HG02943 (cell line): ENCODE data around the gene RBM11.
"Not testable (repeated sequence)": the region's sequence is repeated elsewhere in the genome, so short reads cannot be mapped to it uniquely, and the experiment has no call there.

Source experiments
- ATAC-seq: cut with Tn5 transposase; IDR thresholded peaks from one replicate; pipeline ENCODE4 v1.9.1; 2021; ENCODE audit warnings: mild to moderate bottlenecking, low read depth, moderate library complexity; ENCODE audit not compliant: unreplicated experiment

Gene RBM11

GRCh38 chr21:14215971-14216641 is at the start of gene RBM11:
Gene RBM11 (plus strand): TSS chr21:14216157. CDS start chr21:14216187, 30 bp downstream.
- ATAC-seq = no peak

DNA sequence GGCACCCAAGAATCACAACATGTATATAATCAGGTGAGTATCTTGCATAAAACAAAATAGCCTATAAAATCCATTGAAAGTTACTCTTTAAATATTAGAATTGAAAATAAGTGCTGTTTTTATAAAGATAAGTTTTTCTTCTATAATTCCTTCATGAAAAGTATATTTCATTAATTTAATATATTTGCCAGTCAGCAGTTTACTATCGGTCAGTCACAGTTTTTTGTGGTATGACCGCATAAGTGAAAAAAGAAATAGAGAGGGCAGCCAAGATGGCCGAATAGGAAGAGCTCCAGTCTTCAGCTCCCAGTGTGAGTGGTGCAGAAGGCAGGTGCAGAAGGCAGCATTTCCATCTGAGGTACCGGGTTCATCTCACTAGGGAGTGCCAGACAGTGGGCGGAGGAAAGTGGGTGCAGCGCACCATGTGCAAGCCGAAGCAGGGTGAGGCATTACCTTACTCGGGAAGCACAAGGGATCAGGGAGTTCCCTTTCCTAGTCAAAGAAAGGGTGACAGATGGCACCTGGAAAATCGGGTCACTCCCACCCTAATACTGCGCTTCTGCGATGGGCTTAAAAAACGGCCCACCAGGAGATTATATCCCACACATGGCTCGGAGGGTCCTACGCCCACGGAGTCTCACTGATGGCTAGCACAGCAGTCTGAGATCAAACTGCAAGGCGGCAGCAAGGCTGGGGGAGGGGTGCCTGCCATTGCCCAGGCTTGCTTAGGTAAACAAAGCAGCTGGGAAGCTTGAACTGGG is 49.3 kb upstream of the RBM11 start:
- ATAC-seq = not testable (repeated sequence)

DNA sequence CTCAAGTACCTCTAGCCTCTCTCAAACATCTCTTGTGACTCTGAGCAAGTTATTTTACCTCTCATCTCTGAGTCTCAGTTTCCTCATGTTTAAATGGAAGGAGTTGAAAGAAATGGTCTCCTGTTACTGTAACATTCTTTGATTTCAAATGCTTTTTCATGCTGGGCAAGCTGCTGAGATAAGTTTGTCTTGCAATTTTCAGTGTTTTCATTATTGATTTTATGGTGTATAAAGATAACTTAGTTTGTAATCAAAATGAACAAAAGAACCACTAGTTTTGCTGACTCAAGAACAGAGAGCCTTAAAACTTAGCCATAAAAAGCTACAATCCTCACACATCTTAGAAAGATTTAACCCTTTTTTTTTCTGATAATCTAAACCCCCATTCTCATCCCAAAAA is 9.7 kb upstream of the RBM11 start:
- ATAC-seq = no peak

DNA sequence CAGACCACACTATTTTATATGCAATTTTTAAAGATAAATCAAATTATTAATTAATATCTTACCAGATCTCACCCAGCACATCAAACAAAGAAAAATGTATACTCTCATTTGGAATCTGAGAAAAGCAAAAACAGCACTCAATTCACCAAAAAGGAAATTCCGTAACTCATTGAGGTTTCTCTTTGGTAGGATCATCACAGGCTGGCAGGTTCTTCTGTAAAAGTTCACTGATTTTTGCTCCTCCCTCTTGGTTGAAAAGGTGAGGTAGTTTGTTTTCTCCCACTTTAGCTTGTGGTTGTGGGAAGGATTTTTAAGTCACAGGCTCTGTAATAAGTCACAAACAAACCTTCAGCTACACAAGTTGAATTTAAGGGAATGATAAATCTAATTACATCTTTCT is 5.2 kb upstream of the RBM11 start, which contains the start of gene LIPI:
LIPI (minus strand) TSS at position 218 of the 400 bp plus-strand sequence; CDS start at position 108, 110 bp downstream.
- ATAC-seq = no peak

DNA sequence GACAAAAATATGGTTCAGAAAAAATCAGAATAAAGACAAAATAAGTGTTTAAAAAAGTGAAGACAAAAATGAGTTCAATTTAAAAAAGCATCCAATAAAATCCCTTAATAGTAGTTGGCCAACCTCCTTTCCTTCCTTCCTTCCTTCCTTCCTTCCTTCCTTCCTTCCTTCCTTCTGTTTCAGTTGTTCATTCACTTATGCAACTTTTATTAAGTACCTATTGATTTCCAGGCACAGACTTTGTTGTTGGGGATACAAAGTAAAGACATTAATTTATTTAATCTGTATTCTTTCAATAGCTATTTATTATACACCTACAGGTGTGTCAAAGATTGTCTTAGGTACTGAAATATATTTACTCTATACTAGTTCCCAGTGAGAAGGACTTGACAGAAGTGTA is 2.8 kb upstream of the RBM11 start:
- ATAC-seq = no peak

DNA sequence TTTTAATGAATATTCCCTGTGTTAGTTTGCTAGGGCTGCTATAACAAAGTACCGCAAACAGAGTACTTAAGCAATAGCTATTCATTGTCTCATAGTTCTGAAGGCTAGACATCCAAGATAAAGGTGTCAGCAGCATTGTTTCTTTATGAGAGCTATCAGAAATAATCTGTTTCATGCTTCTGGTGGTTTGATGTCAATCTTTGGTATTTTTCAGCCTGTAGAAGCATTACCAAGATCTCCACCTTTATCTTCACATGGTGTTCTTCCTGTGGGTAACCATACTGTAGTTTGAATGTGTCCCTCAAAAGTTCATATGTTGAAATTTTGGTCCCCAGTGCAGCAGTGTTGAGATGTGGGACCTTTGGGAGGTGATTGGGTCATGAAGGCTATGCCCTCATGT is 7.4 kb downstream of the RBM11 start:
- ATAC-seq = no peak

DNA sequence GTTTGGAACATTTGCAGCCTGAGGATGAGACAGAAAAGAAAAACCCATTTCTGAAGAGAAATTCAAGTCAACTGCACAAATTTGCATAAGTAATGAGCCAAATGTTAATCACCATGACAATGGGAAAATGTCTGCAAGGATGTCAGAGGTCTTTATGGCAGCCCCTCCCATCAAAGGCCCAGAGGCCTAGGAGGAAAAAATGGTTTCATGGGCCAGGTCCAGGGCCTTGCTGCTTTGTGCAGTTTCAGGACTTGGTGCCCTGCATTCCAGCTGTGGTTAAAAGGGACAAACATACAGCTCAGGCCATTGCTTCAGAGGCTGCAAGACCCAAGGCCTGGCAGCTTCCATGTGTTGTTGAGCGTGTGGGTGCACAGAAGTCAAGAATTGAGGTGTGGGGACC is 13.4 kb downstream of the RBM11 start:
- no peak for ATAC-seq

DNA sequence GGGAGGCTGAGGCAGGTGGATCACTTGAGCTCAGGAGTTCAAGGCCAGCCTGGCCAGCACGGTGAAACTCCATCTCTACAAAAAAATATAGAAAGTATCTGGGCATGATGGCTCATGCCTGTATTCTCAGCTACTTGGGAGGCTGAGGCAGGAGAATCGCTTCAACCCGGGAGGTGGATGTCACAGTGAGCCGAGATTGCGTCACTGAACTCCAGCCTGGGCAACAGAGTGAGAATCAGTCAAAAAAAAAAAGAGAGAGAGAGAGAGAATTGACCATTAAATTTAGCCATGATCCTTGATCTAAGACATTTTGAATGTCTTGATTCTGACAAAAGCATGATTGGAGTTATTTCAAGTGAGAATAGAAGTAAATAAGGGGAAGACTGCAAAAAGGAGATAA is 19.1 kb downstream of the RBM11 start:
- ATAC-seq = no peak

DNA sequence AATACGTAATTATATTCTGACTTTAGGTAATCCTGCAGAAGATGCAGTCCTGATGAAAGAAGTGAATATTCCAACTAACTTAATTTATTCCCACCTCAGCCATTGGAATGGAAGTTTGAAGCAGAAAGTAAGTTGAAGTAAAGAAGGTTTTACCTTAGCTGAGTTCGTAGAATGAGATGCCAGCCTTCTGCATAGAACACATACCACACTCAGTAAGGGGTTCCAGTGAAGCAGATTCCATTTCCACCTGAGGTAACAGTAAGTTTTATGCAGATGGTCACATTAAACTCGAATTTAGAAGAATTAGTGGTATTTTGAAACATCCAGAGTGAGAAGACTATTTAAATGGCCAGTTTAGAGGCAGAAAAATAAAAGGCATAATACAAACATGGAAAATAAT is 20.2 kb downstream of the RBM11 start:
- ATAC-seq = no peak

- no peak for ATAC-seq
Measured at GRCh38 chr21:14239281-14239680, 23.3 kb downstream of the RBM11 start.

DNA sequence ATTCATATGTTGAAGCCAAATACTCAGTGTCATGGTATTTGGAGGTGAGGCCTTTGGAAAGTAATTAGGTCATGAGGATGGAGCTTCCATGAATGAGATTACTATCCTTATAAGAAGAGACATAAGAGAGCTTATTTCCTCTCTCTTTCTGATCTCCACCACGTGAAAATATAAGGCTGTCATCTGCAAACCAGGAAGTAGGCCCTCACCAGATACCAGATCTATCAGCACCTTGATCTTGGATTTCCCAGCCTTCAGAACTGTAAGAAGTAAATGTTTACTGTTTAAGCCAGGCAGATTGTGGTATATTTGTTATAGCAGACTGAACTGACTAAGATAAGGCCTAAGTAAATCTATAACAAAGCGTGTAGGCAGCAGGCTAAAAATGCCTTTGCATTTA is 25.3 kb downstream of the RBM11 start:
- ATAC-seq = no peak

- no peak for ATAC-seq
Measured at GRCh38 chr21:14243461-14243860, 27.5 kb downstream of the RBM11 start.

GRCh38 chr21:14243874-14244273 is 27.9 kb downstream of the RBM11 start:
- ATAC-seq = no peak

- no peak for ATAC-seq
Measured at GRCh38 chr21:14244911-14245310, 29.0 kb downstream of the RBM11 start.

DNA sequence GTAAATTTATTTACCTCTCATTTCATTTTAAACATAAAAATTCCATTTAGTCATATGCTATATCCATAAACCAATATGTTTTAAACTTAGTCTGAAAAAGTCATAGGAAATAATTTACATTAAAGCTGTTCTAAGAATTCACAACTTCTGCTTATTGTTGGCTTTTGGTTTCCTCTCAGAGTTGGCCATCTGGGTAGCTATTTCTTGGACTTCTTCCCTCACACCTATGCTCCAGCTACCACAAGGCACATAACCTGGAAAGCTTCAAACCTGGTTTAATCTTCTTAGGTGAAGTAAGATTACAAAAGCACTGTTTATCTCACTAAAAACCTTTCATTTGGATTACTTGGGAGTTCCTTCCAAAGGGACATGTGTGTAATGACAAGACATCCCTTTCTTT is 29.8 kb downstream of the RBM11 start:
- ATAC-seq = no peak

DNA sequence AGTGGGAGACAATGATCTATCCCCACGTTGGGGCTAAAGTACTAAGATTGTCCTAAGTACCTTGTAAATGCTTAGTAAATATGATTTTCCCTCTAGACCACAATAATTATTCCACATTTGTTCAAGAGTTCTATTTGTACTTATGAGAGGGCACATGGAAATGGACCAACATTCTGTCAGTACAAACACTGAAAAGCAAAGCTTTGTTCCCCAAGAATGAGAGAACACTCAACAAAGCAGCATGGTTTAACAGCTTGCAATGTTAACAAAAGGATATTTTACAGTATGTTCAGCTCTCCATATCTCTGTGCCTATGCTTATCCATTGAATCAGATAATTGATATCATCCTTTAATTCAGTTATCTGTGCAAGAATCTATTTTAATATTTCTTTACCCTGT is 35.4 kb downstream of the RBM11 start:
- ATAC-seq = no peak

DNA sequence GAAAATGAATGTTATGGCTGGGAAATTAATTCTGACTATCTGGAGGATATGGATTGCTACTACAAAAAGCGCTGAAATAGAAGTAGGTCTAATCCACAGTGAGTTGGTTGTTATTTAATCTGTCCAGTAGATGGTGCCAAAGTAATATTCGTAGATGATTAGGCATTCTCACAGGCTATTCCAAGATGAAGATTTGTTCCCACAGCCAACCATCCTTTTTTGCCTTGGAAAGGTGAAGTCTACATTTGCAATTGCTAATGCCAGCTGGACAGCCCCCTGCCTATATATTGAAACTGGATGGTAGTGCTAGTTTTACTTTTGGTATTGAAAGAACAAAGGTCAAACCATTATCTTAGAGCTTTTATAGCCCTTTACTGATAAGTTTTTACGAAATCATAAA is 43.8 kb downstream of the RBM11 start:
- no peak for ATAC-seq

GRCh38 chr21:14260174-14260764 is 44.3 kb downstream of the RBM11 start:
- ATAC-seq = no peak

GRCh38 chr21:14262039-14262438 is 46.1 kb downstream of the RBM11 start:
- no peak for ATAC-seq

DNA sequence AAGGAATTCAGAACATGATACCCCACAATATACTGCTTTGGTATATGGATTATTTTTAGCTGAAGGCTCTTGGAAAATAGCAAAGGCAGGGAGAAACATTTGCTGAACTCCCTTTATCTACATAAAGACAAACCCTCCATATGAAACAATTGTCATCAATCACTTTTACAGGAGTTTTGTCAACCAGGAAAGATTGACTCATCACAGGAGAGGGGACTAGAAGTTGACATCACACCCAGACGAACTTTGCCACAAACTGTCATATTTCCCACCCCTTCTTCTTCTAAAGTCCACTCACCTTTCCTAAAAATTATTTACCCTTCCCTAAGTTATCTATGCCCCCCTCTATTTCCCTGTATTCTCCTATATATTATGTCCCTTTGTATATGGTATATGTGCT is 47.9 kb downstream of the RBM11 start:
- no peak for ATAC-seq

DNA sequence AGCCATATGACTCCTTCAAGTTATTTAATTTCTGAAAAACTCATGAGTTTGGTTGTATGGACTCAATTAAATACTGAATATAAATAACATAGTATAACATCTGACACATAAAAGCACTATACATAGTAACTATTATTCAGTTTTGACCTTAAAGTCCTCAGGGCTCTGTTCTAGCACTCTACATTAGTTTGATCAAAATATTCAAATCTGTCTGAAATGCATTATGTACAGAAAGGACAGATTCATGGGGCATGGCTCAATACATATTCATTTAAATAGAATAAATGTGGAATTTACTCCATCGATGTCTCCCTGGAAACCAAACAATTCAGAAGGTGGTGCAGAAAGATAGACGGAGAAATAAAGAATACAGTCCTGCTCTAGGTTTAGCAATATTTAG is 49.1 kb downstream of the RBM11 start:
- ATAC-seq = no peak

DNA sequence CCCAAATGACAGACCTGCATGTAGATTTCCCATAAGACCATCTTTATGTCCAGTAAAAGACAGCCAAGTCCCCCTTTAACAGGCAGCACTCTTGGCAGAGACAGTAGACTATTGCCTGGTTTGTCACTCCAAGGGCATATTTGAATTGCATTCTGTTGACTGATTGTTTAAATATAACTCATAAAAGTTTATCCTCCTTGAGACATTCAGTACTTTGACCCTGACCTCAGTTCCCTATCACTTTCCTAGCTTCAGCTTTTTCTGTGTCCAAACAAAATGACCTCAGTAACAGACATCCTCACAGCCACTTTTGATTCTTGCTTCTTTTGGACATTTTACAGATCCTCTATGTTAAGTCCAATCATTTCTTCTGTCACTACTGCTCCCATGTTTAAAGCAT is 51.1 kb downstream of the RBM11 start:
- no peak for ATAC-seq
